ENCODE results near the gene SGF29.
"Not testable (repeated sequence)": the region's sequence is repeated elsewhere in the genome, so short reads cannot be mapped to it uniquely, and the experiment has no call there.

SGF29 gene

DNA sequence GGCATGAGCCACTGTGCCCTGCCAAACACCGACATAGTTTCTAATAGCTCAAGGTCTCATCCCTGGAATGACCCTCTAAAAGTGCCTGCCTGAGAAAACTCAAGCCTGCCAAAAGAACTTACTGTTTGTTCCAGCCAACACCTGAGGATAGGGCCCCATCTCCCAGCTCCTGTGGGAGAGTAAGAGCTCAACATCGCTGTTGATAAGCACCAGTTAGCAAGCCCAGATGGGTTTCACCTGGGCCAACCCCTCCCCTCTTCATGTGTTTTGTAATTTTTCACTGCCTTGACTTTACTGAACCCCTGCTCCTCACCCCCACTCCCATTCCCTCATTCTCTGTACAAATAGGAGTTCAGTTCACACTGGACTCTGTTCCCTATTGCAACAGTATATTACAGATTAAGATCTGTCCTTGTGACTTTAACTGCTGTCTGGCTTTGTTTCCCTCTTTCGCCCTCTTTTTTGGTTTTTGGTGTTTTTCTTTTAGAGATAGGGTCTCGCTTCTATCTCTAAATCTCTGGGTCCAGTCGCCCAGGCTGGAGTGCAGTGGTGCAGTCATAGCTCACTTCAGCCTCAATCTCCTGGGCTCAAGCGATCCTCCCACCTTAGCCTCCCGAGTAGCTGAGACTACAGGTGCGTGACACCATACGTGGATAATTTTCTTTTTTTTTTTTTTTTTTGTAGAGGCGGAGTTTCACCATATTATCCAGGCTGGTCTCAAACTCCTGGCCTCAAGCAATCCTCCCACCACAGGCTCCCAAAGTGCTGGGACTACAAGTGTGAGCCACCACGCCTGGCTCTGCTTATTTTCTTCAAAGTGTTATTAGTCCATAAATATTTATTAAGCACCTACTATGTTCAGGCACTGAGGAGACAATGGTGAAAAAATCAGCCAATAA lies 27.3 kb upstream of the SGF29 start:
- DNase-seq (ENCODE audit: low read depth), result no peak
- no peak overlapping the region for H3K4me3 ChIP-seq (ENCODE audit: low read depth, low read length)
- no peak for TF ChIP-seq CTCF (conservative IDR thresholded peaks at IDR 0.05; ENCODE audit: low read depth, low read length)

- DNase-seq (ENCODE audit: low read depth), result peak; percentile 17
Observed at GRCh38 chr16:28527100-28527785, 26.5 kb upstream of the SGF29 start.

GRCh38 chr16:28527985-28528384 lies 25.7 kb upstream of the SGF29 start:
- no peak for TF ChIP-seq CTCF (conservative IDR thresholded peaks at IDR 0.05; ENCODE audit: low read depth, low read length)
- DNase-seq (ENCODE audit: low read depth), result no peak
- H3K4me3 ChIP-seq (ENCODE audit: low read depth, low read length), result no peak overlapping the region

More at GRCh38 chr16:28527100-28527785, 26.5 kb upstream of the SGF29 start:
- not testable (repeated sequence) for H3K4me3 ChIP-seq (ENCODE audit: low read depth, low read length)

- TF ChIP-seq CTCF (conservative IDR thresholded peaks at IDR 0.05; ENCODE audit: low read depth, low read length), result no peak
- no peak for DNase-seq (ENCODE audit: low read depth)
- no peak overlapping the region for H3K4me3 ChIP-seq (ENCODE audit: low read depth, low read length)
Observed at GRCh38 chr16:28528463-28528867, 25.3 kb upstream of the SGF29 start.

DNA sequence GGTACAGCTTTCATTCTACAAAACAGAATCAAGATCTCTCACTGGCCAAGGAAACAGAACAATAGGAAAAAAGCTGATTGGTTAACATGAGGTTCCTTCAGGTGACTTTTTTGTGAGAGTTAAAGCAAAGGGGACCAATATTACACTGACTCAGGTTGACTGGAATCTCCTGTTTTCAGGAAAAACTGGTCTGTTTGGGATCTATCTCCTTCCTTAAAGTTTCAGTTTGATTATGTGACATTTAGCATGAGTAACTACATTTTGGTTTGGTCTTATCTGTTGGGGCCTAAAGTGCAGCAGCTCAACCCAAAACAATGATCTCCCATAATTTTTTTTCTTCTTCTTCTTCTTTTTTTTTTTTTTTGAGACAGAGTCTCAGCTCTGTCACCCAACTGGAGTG lies 24.6 kb upstream of the SGF29 start:
- H3K4me3 ChIP-seq (ENCODE audit: low read depth, low read length), result no peak overlapping the region
- no peak for DNase-seq (ENCODE audit: low read depth)
- TF ChIP-seq CTCF (conservative IDR thresholded peaks at IDR 0.05; ENCODE audit: low read depth, low read length), result no peak

- H3K4me3 ChIP-seq (ENCODE audit: low read depth, low read length), result no peak overlapping the region
- TF ChIP-seq CTCF (conservative IDR thresholded peaks at IDR 0.05; ENCODE audit: low read depth, low read length), result no peak
- DNase-seq (ENCODE audit: low read depth), result no peak
Observed at GRCh38 chr16:28531777-28532744, 21.7 kb upstream of the SGF29 start.
